Loucy (cell line): ENCODE measurements around the gene PI4KA.

Experiments
- EZH2phosphoT487 ChIP-seq: fragments of 200-600 bp; IDR thresholded peaks from 2 replicates; pipeline ENCODE4 v1.6.1; 2018; ENCODE audit warnings: antibody characterized with exemption, mild to moderate bottlenecking, moderate library complexity, borderline replicate concordance
- TF ChIP-seq, protein P1 (sequence below): fragments of 200-600 bp; sonication (generic); conservative IDR thresholded peaks from 2 replicates; pipeline ENCODE4 v1.5.1; 2014; ENCODE audit warnings: mild to moderate bottlenecking, antibody characterized with exemption, low read length

DNA sequence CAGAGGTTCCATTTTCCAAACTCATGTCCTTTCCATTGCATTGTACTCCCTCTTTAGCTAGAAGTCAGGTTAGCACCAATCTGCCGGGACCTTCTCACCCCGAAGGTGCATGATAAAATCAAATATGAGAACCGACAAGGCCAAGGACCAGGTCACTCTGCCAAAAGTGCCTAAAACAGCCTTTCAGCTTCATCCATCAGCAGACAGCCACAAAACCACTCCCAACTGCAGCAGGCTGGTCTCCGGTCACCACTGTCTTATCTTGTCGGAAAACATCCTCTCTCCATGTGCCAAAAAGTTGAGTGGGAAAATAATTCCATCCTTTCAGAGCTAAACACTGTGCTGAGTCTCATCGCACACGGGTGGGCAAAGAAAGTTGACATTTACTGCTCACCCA, 1.4 kb downstream of the PI4KA start:
- TF ChIP-seq, protein P1, sequence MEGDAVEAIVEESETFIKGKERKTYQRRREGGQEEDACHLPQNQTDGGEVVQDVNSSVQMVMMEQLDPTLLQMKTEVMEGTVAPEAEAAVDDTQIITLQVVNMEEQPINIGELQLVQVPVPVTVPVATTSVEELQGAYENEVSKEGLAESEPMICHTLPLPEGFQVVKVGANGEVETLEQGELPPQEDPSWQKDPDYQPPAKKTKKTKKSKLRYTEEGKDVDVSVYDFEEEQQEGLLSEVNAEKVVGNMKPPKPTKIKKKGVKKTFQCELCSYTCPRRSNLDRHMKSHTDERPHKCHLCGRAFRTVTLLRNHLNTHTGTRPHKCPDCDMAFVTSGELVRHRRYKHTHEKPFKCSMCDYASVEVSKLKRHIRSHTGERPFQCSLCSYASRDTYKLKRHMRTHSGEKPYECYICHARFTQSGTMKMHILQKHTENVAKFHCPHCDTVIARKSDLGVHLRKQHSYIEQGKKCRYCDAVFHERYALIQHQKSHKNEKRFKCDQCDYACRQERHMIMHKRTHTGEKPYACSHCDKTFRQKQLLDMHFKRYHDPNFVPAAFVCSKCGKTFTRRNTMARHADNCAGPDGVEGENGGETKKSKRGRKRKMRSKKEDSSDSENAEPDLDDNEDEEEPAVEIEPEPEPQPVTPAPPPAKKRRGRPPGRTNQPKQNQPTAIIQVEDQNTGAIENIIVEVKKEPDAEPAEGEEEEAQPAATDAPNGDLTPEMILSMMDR: no peak
- no peak for TF ChIP-seq EZH2phosphoT487
